ENCODE data around the gene RAB11FIP4. TPM values are rescaled to one million over a fixed set of nuclear protein-coding genes. Genes with fewer than 3 reads are reported as not detected.
A peak's percentile ranks its signal among the peaks of the same experiment; 100 is the strongest.

The RAB11FIP4 gene
- total RNA-seq, 1 experiment from 2014 or later: 15.1 TPM

DNA sequence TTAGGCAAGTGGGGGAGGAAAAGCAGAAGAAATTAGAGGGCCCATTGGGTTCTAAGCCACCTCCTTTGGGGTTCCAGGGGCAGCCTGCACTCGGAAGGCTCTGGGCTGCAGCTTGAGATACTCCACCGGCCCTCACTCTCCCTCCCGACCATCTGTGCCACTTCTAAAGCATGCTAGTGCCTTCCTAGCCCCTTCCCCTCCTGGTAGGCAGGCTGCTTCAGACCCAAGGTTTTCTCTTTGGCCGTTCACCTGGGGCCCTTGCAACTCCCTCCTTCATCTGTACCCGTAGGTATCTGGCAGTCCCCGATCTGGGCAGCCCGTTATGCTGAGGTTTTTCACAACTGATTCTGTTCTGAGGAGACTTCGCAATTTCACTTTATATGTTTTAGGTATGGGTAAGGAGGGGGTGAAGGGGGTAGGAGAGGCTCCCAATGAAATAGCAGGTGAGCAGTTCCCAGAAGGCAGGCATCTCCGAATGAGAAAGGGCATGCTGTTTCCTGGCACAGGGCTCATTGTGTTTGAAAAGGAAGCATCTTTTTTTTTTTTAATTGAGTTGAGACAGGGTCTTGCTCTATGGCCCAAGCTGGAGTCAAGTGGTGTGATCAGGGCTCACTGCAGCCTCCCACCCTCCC is 98.7 kb downstream of the RAB11FIP4 start:
- H3K4me3 ChIP-seq (replicated peaks in 1 of 2; ENCODE audit: low read depth in 1 of 2, low read length in 2 of 2): peak overlapping the region; percentile 11 to 85; a peak in 3 of 4 replicates
- no peak overlapping the region for H3K27ac ChIP-seq (ENCODE audit: low read depth, low read length)
- RAD21 ChIA-PET (ENCODE audit: low non-redundant PET in 1 of 2, low total read pairs in 2 of 2, uncharacterized antibody in 2 of 2, unreplicated experiment in 2 of 2): interaction anchor here (1.2 kb wide), 2 partner anchors 27 to 32 kb away, joined by 3 to 4 read pairs; no protein-coding TSS in a partner anchor
- no peaks in the 10 kb centered on the region for H4K20me1 ChIP-seq (ENCODE audit: insufficient read depth)
- H3K79me2 ChIP-seq (ENCODE audit: insufficient read depth, low read length): peaks cover 3% of the 10 kb centered on the region; the same call in 1 of the 2 replicates
- peak overlapping the region; percentile 99 for H3K4me2 ChIP-seq (ENCODE audit: low read length)
- no peak for ATAC-seq
- no peaks in the 10 kb centered on the region for H3K9me3 ChIP-seq (ENCODE audit: control insufficient read depth in 1 of 2, insufficient read depth in 1 of 2, low read depth in 1 of 2, low read length in 2 of 2)
- H3K9ac ChIP-seq (ENCODE audit: low read length): no peak overlapping the region
- no peak for DNase-seq (ENCODE audit: low read depth, low spot score)
- intact Hi-C loops (cut with micrococcal nuclease): no loop called here
- H3K9me2 ChIP-seq (ENCODE audit: insufficient read depth): no peaks in the 10 kb centered on the region
- no peak overlapping the region for H2AFZ ChIP-seq (ENCODE audit: low read depth, low read length, poor library complexity, severe bottlenecking)
- H3K27me3 ChIP-seq (ENCODE audit: insufficient read depth, low read length): no peaks in the 10 kb centered on the region
- peaks cover 30 to 53% of the 10 kb centered on the region in 2 experiments for H3K4me1 ChIP-seq (ENCODE audit: control insufficient read depth in 1 of 2, insufficient read depth in 2 of 2, low read length in 2 of 2)
- CTCF ChIA-PET: interaction anchor here (1.2 kb wide), 1 partner anchor 44 kb away, joined by 5 read pairs; no protein-coding TSS in a partner anchor
- POLR2A ChIA-PET: no interaction called here
- no TSS peak for BruUV-seq (replicated peaks)
- TF ChIP-seq, protein P1, sequence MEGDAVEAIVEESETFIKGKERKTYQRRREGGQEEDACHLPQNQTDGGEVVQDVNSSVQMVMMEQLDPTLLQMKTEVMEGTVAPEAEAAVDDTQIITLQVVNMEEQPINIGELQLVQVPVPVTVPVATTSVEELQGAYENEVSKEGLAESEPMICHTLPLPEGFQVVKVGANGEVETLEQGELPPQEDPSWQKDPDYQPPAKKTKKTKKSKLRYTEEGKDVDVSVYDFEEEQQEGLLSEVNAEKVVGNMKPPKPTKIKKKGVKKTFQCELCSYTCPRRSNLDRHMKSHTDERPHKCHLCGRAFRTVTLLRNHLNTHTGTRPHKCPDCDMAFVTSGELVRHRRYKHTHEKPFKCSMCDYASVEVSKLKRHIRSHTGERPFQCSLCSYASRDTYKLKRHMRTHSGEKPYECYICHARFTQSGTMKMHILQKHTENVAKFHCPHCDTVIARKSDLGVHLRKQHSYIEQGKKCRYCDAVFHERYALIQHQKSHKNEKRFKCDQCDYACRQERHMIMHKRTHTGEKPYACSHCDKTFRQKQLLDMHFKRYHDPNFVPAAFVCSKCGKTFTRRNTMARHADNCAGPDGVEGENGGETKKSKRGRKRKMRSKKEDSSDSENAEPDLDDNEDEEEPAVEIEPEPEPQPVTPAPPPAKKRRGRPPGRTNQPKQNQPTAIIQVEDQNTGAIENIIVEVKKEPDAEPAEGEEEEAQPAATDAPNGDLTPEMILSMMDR (IDR thresholded peaks at IDR 0.05 in 2 of 3, conservative IDR thresholded peaks at IDR 0.05 in 1 of 3; ENCODE audit: borderline replicate concordance in 1 of 3, insufficient read depth in 1 of 3, low read depth in 2 of 3, low read length in 2 of 3): no peak
- no peak for TF ChIP-seq EZH2phosphoT487 (IDR thresholded peaks at IDR 0.05; ENCODE audit: borderline replicate concordance)
- TF ChIP-seq POLR2AphosphoS5 (IDR thresholded peaks at IDR 0.05; ENCODE audit: low read depth, low read length): no peak
- no peak for TF ChIP-seq CEBPB (IDR thresholded peaks at IDR 0.05; ENCODE audit: low read depth)
- no peak for TF ChIP-seq FOSL1 (IDR thresholded peaks at IDR 0.05; ENCODE audit: low read depth)
- no peak for TF ChIP-seq RAD21 (IDR thresholded peaks at IDR 0.05; ENCODE audit: low read depth)
- TF ChIP-seq TCF7L2 (IDR thresholded peaks at IDR 0.05; ENCODE audit: borderline replicate concordance, extremely low read depth, insufficient read depth, insufficient read length): no peak
- no peak for TF ChIP-seq EGR1 (IDR thresholded peaks at IDR 0.05; ENCODE audit: low read depth)
- no peak for TF ChIP-seq ELF1 (IDR thresholded peaks at IDR 0.05; ENCODE audit: borderline replicate concordance, low read depth)
- TF ChIP-seq, protein P2, sequence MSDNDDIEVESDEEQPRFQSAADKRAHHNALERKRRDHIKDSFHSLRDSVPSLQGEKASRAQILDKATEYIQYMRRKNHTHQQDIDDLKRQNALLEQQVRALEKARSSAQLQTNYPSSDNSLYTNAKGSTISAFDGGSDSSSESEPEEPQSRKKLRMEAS (IDR thresholded peaks at IDR 0.05): no peak
- no peak for TF ChIP-seq JUND (IDR thresholded peaks at IDR 0.05)
- TF ChIP-seq, protein P3, sequence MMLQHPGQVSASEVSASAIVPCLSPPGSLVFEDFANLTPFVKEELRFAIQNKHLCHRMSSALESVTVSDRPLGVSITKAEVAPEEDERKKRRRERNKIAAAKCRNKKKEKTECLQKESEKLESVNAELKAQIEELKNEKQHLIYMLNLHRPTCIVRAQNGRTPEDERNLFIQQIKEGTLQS (IDR thresholded peaks at IDR 0.05): no peak
- TF ChIP-seq ZFX (IDR thresholded peaks at IDR 0.05): no peak
- no peak for TF ChIP-seq POLR2A (IDR thresholded peaks at IDR 0.05; ENCODE audit: borderline replicate concordance, extremely low read depth, insufficient read depth, insufficient read length)
- H3K36me3 ChIP-seq (ENCODE audit: control insufficient read depth in 1 of 2, insufficient read depth in 2 of 2, low read length in 2 of 2): no peaks in the 10 kb centered on the region

Data from HCT116 (cell line).